Right kidney (tissue), 1 donor: ENCODE results near the gene SPOPL.

Source experiments
- DNase-seq: peaks from one replicate; pipeline ENCODE4 v3.0.0-alpha.2; 2016

SPOPL gene

GRCh38 chr2:138601458-138602165 is 100.0 kb downstream of the SPOPL start:
- DNase-seq: no peak

- DNase-seq: no peak
These were observed 100.5 kb downstream of the SPOPL start for GRCh38 chr2:138602166-138602460.

GRCh38 chr2:138607746-138608145 is 106.2 kb downstream of the SPOPL start:
- no peak for DNase-seq

GRCh38 chr2:138609446-138609845 is 107.9 kb downstream of the SPOPL start:
- no peak for DNase-seq

GRCh38 chr2:138610201-138610953 is 108.8 kb downstream of the SPOPL start:
- DNase-seq: no peak

- no peak for DNase-seq
These were observed 113.7 kb downstream of the SPOPL start for GRCh38 chr2:138615257-138615656.

- DNase-seq: no peak
These were observed 115.5 kb downstream of the SPOPL start for GRCh38 chr2:138617026-138617425.

- DNase-seq: no peak
These were observed 117.4 kb downstream of the SPOPL start for GRCh38 chr2:138618971-138619370.

GRCh38 chr2:138620431-138620830 is 118.9 kb downstream of the SPOPL start:
- no peak for DNase-seq

- DNase-seq: no peak
These were observed 119.6 kb downstream of the SPOPL start for GRCh38 chr2:138621139-138621538.

- no peak for DNase-seq
These were observed 121.0 kb downstream of the SPOPL start for GRCh38 chr2:138622613-138623012.
